Neutrophil (primary cell): ENCODE data around the gene UBE2L3.
"Not testable (repeated sequence)": the region's sequence is repeated elsewhere in the genome, so short reads cannot be mapped to it uniquely, and the experiment has no call there.

Source experiments
- H3K27ac ChIP-seq: fragments of 200-600 bp; sonication (generic); 2 replicates; pipeline ENCODE4 v1.5.1; 2016; ENCODE audit warnings: mild to moderate bottlenecking, moderate library complexity
- H3K27me3 ChIP-seq: fragments of 200-600 bp; sonication (generic); 2 replicates; pipeline ENCODE4 v1.6.0; 2016; ENCODE audit warnings: mild to moderate bottlenecking
- H3K36me3 ChIP-seq: fragments of 200-600 bp; sonication (generic); 2 replicates; pipeline ENCODE4 v1.5.1; 2017
- H3K4me1 ChIP-seq, 2 experiments: fragments of 200-600 bp in 1 of 2; sonication (generic) in 1 of 2; 1 replicate in 1 of 2; 2 replicates in 1 of 2; pipeline versions ENCODE4 v1.5.1 to v1.6.1; 2013 to 2016; ENCODE audit warnings: low read depth in 1 of 2, low read length in 1 of 2, mild to moderate bottlenecking in 1 of 2, moderate library complexity in 1 of 2; ENCODE audit not compliant: control insufficient read depth in 1 of 2, insufficient read depth in 1 of 2
- H3K4me3 ChIP-seq, 2 experiments: fragments of 200-600 bp in 1 of 2; sonication (generic) in 1 of 2; 1 replicate in 1 of 2; 2 replicates in 1 of 2; pipeline ENCODE4 v1.5.1; 2013 to 2016; ENCODE audit warnings: low read depth in 1 of 2, low read length in 1 of 2, mild to moderate bottlenecking in 1 of 2, moderate library complexity in 1 of 2
- H3K9me3 ChIP-seq: fragments of 200-600 bp; sonication (generic); 2 replicates; pipeline ENCODE4 v1.5.1; 2016
- CTCF ChIP-seq: fragments of 200-600 bp; sonication (generic); IDR thresholded peaks from 2 replicates; pipeline ENCODE4 v1.5.1; 2016; ENCODE audit warnings: antibody characterized with exemption

The UBE2L3 gene

GRCh38 chr22:21579474-21579851 lies 11.9 kb downstream of the UBE2L3 start:
- H3K9me3 ChIP-seq: no peaks in the 10 kb centered on the region
- H3K27ac ChIP-seq: no peak overlapping the region
- peaks cover 3% of the 10 kb centered on the region for H3K36me3 ChIP-seq
- no peak for TF ChIP-seq CTCF
- no peaks in the 10 kb centered on the region for H3K27me3 ChIP-seq
- peaks cover 0 to 4% of the 10 kb centered on the region in 2 experiments for H3K4me1 ChIP-seq
- no peak overlapping the region for H3K4me3 ChIP-seq

DNA sequence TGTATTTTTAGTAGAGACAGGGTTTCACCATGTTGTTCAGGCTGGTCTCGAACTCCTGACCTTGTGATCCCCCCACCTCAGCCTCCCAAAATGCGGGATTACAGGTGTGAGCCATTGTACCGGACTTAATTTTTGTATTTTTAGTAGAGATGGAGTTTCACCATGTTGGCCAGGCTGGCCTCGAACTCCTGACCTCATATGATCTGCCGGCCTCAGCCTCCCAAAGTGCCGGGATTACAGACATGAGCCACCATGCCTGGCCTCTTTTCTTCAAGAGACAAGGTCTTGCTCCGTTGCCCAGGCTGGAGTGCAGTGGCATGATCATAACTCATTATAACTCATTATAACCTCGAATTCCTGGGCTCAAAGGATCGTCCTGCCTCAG lies 13.1 kb downstream of the UBE2L3 start:
- H3K4me1 ChIP-seq, H3K27me3 ChIP-seq, H3K36me3 ChIP-seq, H3K27ac ChIP-seq, H3K4me3 ChIP-seq, H3K9me3 ChIP-seq: not testable (repeated sequence)

- not testable (repeated sequence) for H3K4me1 ChIP-seq, H3K4me3 ChIP-seq, H3K9me3 ChIP-seq, H3K27me3 ChIP-seq, H3K27ac ChIP-seq, H3K36me3 ChIP-seq
Observed at GRCh38 chr22:21581009-21581713, 13.6 kb downstream of the UBE2L3 start.

GRCh38 chr22:21582801-21583740 lies 15.6 kb downstream of the UBE2L3 start:
- Histone ChIP-seq H3K36me3 (peaks cover 3% of the 10 kb centered on the region), H3K4me3 (no peak overlapping the region), H3K27me3 (no peaks in the 10 kb centered on the region), H3K4me1 (peaks cover 4 to 11% of the 10 kb centered on the region in 2 experiments), H3K27ac (no peak overlapping the region), H3K9me3 (no peaks in the 10 kb centered on the region)
- no peak for TF ChIP-seq CTCF

DNA sequence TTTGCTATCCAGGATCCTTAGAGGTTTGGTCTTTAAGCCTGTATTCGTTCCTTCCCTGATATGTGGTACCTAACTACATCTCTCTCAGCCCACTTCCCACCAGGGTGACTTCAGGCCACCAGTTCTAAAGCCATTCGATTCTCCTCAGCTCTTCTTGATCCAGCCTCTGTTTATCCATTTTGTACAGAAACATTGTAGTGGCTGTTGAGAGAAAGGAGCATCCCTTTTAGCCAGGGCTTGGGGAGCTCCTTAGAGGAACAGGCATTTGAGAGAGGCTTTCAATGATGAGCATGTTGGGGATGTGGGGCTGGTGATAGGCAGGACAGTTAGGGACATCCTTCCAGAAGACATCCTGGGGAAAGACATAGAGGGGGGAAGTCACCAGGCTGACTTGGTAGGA lies 17.9 kb downstream of the UBE2L3 start:
- no peak for TF ChIP-seq CTCF
- Histone ChIP-seq H3K9me3 (no peaks in the 10 kb centered on the region), H3K36me3 (peaks cover 3% of the 10 kb centered on the region), H3K4me1 (peaks cover 22 to 28% of the 10 kb centered on the region in 2 experiments), H3K4me3 (no peak overlapping the region), H3K27me3 (no peaks in the 10 kb centered on the region), H3K27ac (peak overlapping the region; percentile 36)

GRCh38 chr22:21587803-21588611 lies 20.5 kb downstream of the UBE2L3 start:
- H3K9me3 ChIP-seq: no peaks in the 10 kb centered on the region
- H3K4me3 ChIP-seq: no peak overlapping the region
- peaks cover 11% of the 10 kb centered on the region for H3K36me3 ChIP-seq
- peaks cover 39 to 43% of the 10 kb centered on the region in 2 experiments for H3K4me1 ChIP-seq
- peak overlapping the region; percentile 47 for H3K27ac ChIP-seq
- TF ChIP-seq CTCF: no peak
- no peaks in the 10 kb centered on the region for H3K27me3 ChIP-seq
